SJSA1 (cell line): ENCODE data around the gene TGFBR1. TPM values are rescaled to one million over a fixed set of nuclear protein-coding genes. Genes with fewer than 3 reads are reported as not detected.

ENCODE experiments used
- DNase-seq, 2 experiments: peaks; one replicate each; pipeline ENCODE4 v3.0.0-alpha.2; 2015 to 2020; ENCODE audit warnings: low spot score in 2 of 2, low read depth in 1 of 2
- H3K27ac ChIP-seq: fragments of 250-450 bp; sonication (Bioruptor Pico); 2 replicates; pipeline ENCODE4 v1.5.1; 2020; ENCODE audit warnings: mild to moderate bottlenecking, moderate library complexity
- H3K27me3 ChIP-seq: fragments of 250-450 bp; sonication (Bioruptor Pico); replicated peaks from 2 replicates; pipeline ENCODE4 v1.5.1; 2020; ENCODE audit warnings: mild to moderate bottlenecking, moderate library complexity
- H3K36me3 ChIP-seq: fragments of 250-450 bp; sonication (Bioruptor Pico); 2 replicates; pipeline ENCODE4 v1.5.1; 2020; ENCODE audit warnings: mild to moderate bottlenecking
- H3K4me1 ChIP-seq: fragments of 250-450 bp; sonication (Bioruptor Pico); replicated peaks from 2 replicates; pipeline ENCODE4 v1.6.1; 2021; ENCODE audit warnings: mild to moderate bottlenecking
- H3K4me3 ChIP-seq: fragments of 250-450 bp; sonication (Bioruptor Pico); 2 replicates; pipeline ENCODE4 v1.5.1; 2020; ENCODE audit warnings: mild to moderate bottlenecking
- H3K9me3 ChIP-seq: fragments of 250-450 bp; sonication (Bioruptor Pico); replicated peaks from 2 replicates; pipeline ENCODE4 v1.5.1; 2020; ENCODE audit warnings: mild to moderate bottlenecking
- total RNA-seq: library from RNA; depleted of rRNA; stranded (reverse); fragments of >200 nt; shearing (Covaris generic); gene quantifications from 2 replicates; pipeline ENCODE4 v1.2.3, GENCODE V29; 2014

Gene TGFBR1
- total RNA-seq, 1 experiment from 2014 or later = 36.0 TPM

- no peak overlapping the region for H3K27ac ChIP-seq
- no peak for DNase-seq
- no peaks in the 10 kb centered on the region for H3K36me3 ChIP-seq
- H3K4me1 ChIP-seq = peaks cover 19% of the 10 kb centered on the region
- no peaks in the 10 kb centered on the region for H3K27me3 ChIP-seq
- H3K4me3 ChIP-seq = no peak overlapping the region
- H3K9me3 ChIP-seq = no peaks in the 10 kb centered on the region
Observed at GRCh38 chr9:99178912-99179872, 74.3 kb downstream of the TGFBR1 start.

- Histone ChIP-seq H3K9me3 (no peaks in the 10 kb centered on the region), H3K27me3 (no peaks in the 10 kb centered on the region), H3K36me3 (no peaks in the 10 kb centered on the region), H3K4me1 (peaks cover 21% of the 10 kb centered on the region), H3K4me3 (no peak overlapping the region), H3K27ac (no peak overlapping the region)
- DNase-seq = no peak
Observed at GRCh38 chr9:99180199-99180598, 75.3 kb downstream of the TGFBR1 start.

GRCh38 chr9:99180662-99181061, 75.7 kb downstream of the TGFBR1 start:
- Histone ChIP-seq H3K36me3 (no peaks in the 10 kb centered on the region), H3K4me3 (no peak overlapping the region), H3K27ac (no peak overlapping the region), H3K9me3 (no peaks in the 10 kb centered on the region), H3K4me1 (peaks cover 21% of the 10 kb centered on the region), H3K27me3 (no peaks in the 10 kb centered on the region)
- DNase-seq = no peak

- no peaks in the 10 kb centered on the region for H3K36me3 ChIP-seq
- H3K27ac ChIP-seq = peak overlapping the region; percentile 47
- H3K27me3 ChIP-seq = no peaks in the 10 kb centered on the region
- H3K4me3 ChIP-seq = no peak overlapping the region
- H3K4me1 ChIP-seq = peaks cover 21% of the 10 kb centered on the region
- no peaks in the 10 kb centered on the region for H3K9me3 ChIP-seq
- no peak for DNase-seq
Observed at GRCh38 chr9:99181206-99181605, 76.3 kb downstream of the TGFBR1 start.

GRCh38 chr9:99181621-99182020, 76.7 kb downstream of the TGFBR1 start:
- Histone ChIP-seq H3K9me3 (no peaks in the 10 kb centered on the region), H3K4me3 (no peak overlapping the region), H3K4me1 (peaks cover 21% of the 10 kb centered on the region), H3K27me3 (no peaks in the 10 kb centered on the region), H3K36me3 (no peaks in the 10 kb centered on the region), H3K27ac (peak overlapping the region; percentile 53)
- peak; percentile 53 to 65 for DNase-seq

- H3K27me3 ChIP-seq = no peaks in the 10 kb centered on the region
- H3K4me3 ChIP-seq = no peak overlapping the region
- peaks cover 21% of the 10 kb centered on the region for H3K4me1 ChIP-seq
- H3K36me3 ChIP-seq = no peaks in the 10 kb centered on the region
- H3K27ac ChIP-seq = no peak overlapping the region
- peak in 1 of 2 experiments; percentile 11 for DNase-seq
- H3K9me3 ChIP-seq = no peaks in the 10 kb centered on the region
Observed at GRCh38 chr9:99182356-99182755, 77.4 kb downstream of the TGFBR1 start.

GRCh38 chr9:99183616-99184015, 78.7 kb downstream of the TGFBR1 start:
- no peak overlapping the region for H3K4me3 ChIP-seq
- DNase-seq = no peak
- H3K4me1 ChIP-seq = peaks cover 21% of the 10 kb centered on the region
- no peaks in the 10 kb centered on the region for H3K9me3 ChIP-seq
- peaks cover 5% of the 10 kb centered on the region; the same call in 1 of the 2 replicates for H3K27me3 ChIP-seq
- H3K27ac ChIP-seq = no peak overlapping the region
- H3K36me3 ChIP-seq = no peaks in the 10 kb centered on the region

GRCh38 chr9:99184110-99184474, 79.2 kb downstream of the TGFBR1 start:
- no peak overlapping the region for H3K4me3 ChIP-seq
- DNase-seq = no peak
- peaks cover 21% of the 10 kb centered on the region for H3K4me1 ChIP-seq
- peaks cover 5% of the 10 kb centered on the region; the same call in 1 of the 2 replicates for H3K27me3 ChIP-seq
- H3K9me3 ChIP-seq = no peaks in the 10 kb centered on the region
- no peak overlapping the region for H3K27ac ChIP-seq
- no peaks in the 10 kb centered on the region for H3K36me3 ChIP-seq

GRCh38 chr9:99184475-99185347, 79.8 kb downstream of the TGFBR1 start:
- Histone ChIP-seq H3K36me3 (no peaks in the 10 kb centered on the region), H3K4me3 (no peak overlapping the region), H3K27me3 (peaks cover 5% of the 10 kb centered on the region; the same call in 1 of the 2 replicates), H3K27ac (no peak overlapping the region), H3K9me3 (no peaks in the 10 kb centered on the region), H3K4me1 (peaks cover 21% of the 10 kb centered on the region)
- DNase-seq = peak; percentile 72 to 81

GRCh38 chr9:99185348-99185632, 80.4 kb downstream of the TGFBR1 start:
- H3K9me3 ChIP-seq = no peaks in the 10 kb centered on the region
- no peaks in the 10 kb centered on the region for H3K36me3 ChIP-seq
- H3K27me3 ChIP-seq = peaks cover 5% of the 10 kb centered on the region; the same call in 1 of the 2 replicates
- H3K4me1 ChIP-seq = peaks cover 21% of the 10 kb centered on the region
- H3K27ac ChIP-seq = no peak overlapping the region
- H3K4me3 ChIP-seq = no peak overlapping the region
- no peak for DNase-seq

GRCh38 chr9:99185934-99186333, 81.0 kb downstream of the TGFBR1 start:
- DNase-seq = no peak
- peaks cover 21% of the 10 kb centered on the region for H3K4me1 ChIP-seq

GRCh38 chr9:99187311-99187710, 82.4 kb downstream of the TGFBR1 start:
- no peak overlapping the region for H3K4me3 ChIP-seq
- peaks cover 5% of the 10 kb centered on the region; the same call in 1 of the 2 replicates for H3K27me3 ChIP-seq
- no peaks in the 10 kb centered on the region for H3K36me3 ChIP-seq
- H3K27ac ChIP-seq = no peak overlapping the region
- H3K4me1 ChIP-seq = peaks cover 9% of the 10 kb centered on the region
- DNase-seq = no peak
- H3K9me3 ChIP-seq = no peaks in the 10 kb centered on the region

More at GRCh38 chr9:99185934-99186333, 81.0 kb downstream of the TGFBR1 start:
- Histone ChIP-seq H3K36me3 (no peaks in the 10 kb centered on the region), H3K4me3 (no peak overlapping the region), H3K27me3 (peaks cover 5% of the 10 kb centered on the region; the same call in 1 of the 2 replicates), H3K9me3 (no peaks in the 10 kb centered on the region), H3K27ac (no peak overlapping the region)

- H3K27me3 ChIP-seq = peaks cover 5% of the 10 kb centered on the region; the same call in 1 of the 2 replicates
- no peak overlapping the region for H3K27ac ChIP-seq
- DNase-seq = no peak
- no peaks in the 10 kb centered on the region for H3K36me3 ChIP-seq
- H3K4me3 ChIP-seq = no peak overlapping the region
- no peaks in the 10 kb centered on the region for H3K9me3 ChIP-seq
- H3K4me1 ChIP-seq = peaks cover 4% of the 10 kb centered on the region
Observed at GRCh38 chr9:99189186-99189585, 84.3 kb downstream of the TGFBR1 start.
